GM06990 (cell line): ENCODE results near the gene PPM1J.

Source experiments
- DNase-seq: peaks from one replicate; pipeline ENCODE4 v3.0.0-alpha.2; 2011; ENCODE audit not compliant: insufficient read length; ENCODE audit errors: extremely low read depth
- H3K27me3 ChIP-seq: replicated peaks from 2 replicates; pipeline ENCODE4 v1.6.0; 2011; ENCODE audit warnings: low read length; ENCODE audit not compliant: control insufficient read depth, insufficient read depth
- H3K36me3 ChIP-seq: 2 replicates; pipeline ENCODE4 v1.5.1; 2011; ENCODE audit warnings: low read length; ENCODE audit not compliant: control insufficient read depth, insufficient read depth
- H3K4me3 ChIP-seq: replicated peaks from 2 replicates; pipeline ENCODE4 v1.5.1; 2011; ENCODE audit warnings: low read depth, mild to moderate bottlenecking, control low read depth, low read length
- TF ChIP-seq, protein P1 (sequence below): IDR thresholded peaks from 2 replicates; pipeline ENCODE4 v1.5.1; 2011; ENCODE audit warnings: low read length, control low read depth, mild to moderate bottlenecking, inconsistent platforms; ENCODE audit not compliant: insufficient read depth, poor library complexity, severe bottlenecking

The PPM1J gene

DNA sequence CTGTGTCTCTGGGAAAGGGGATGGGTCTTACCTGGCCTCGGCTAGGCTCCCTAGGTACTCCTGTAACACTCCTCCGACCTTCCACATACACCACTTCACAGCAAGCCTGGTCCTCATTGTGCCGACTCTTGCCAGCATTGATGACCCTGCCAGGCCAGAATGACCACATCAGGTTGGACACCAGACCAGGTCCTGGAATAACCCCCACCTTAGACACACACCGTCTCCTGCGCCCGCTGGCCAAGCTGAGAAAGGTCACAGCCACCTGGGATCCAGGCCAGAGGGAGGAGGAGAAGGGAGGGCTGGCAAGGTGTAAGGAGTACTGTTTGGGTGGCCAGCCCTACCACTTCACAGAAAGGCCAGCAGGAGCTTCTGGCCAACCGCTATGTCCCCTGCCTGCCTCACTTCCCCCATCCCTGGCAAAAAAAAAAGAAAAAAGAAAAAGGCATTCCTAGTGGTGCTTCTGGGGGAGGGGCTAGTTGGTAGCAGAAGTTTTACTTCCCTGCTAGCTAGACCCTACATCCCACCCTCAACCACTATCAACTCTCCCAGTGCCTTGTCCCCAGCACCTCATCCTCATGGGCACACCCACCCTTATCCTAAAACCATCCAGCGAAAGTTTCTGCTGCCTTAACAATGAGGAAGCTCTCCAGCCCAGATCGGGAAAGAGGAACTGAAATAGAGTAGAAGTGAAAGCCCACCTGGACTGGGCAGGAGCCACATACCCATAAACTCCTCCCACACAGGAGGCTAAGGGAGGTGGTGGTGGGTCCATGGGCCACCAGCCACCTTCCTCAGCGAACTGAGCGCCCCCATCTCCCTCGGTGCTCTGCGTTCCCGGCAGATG is 1.4 kb downstream of the PPM1J start:
- TF ChIP-seq, protein P1, sequence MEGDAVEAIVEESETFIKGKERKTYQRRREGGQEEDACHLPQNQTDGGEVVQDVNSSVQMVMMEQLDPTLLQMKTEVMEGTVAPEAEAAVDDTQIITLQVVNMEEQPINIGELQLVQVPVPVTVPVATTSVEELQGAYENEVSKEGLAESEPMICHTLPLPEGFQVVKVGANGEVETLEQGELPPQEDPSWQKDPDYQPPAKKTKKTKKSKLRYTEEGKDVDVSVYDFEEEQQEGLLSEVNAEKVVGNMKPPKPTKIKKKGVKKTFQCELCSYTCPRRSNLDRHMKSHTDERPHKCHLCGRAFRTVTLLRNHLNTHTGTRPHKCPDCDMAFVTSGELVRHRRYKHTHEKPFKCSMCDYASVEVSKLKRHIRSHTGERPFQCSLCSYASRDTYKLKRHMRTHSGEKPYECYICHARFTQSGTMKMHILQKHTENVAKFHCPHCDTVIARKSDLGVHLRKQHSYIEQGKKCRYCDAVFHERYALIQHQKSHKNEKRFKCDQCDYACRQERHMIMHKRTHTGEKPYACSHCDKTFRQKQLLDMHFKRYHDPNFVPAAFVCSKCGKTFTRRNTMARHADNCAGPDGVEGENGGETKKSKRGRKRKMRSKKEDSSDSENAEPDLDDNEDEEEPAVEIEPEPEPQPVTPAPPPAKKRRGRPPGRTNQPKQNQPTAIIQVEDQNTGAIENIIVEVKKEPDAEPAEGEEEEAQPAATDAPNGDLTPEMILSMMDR, result no peak
- DNase-seq, result peak; percentile 47
- Histone ChIP-seq H3K36me3 (no peaks in the 10 kb centered on the region), H3K27me3 (no peaks in the 10 kb centered on the region), H3K4me3 (peak overlapping the region; percentile 60)

DNA sequence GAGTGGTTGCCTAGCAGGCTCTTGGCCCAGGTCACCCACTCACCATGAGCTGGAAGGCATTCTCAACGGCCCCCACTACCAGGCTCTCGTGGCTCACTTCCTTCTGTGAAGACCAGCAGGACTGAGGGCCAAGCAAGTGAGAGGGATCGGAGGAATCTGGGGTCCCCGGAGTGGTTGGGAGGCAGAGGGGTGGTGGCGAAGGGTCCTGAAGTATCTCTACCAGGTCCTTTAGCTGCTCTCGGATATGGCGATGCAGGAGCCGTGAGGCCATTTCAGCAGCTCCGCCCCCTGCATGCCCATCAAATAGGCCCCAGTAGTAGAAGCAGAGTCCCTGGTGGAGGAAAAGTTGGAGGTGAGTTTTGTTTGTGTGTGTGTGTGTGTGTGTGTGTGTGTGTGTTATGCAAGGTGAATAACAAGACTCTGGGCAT is 2.4 kb downstream of the PPM1J start:
- Histone ChIP-seq H3K36me3 (no peaks in the 10 kb centered on the region), H3K4me3 (no peak overlapping the region), H3K27me3 (no peaks in the 10 kb centered on the region)
- TF ChIP-seq, protein P1, result no peak
- no peak for DNase-seq

DNA sequence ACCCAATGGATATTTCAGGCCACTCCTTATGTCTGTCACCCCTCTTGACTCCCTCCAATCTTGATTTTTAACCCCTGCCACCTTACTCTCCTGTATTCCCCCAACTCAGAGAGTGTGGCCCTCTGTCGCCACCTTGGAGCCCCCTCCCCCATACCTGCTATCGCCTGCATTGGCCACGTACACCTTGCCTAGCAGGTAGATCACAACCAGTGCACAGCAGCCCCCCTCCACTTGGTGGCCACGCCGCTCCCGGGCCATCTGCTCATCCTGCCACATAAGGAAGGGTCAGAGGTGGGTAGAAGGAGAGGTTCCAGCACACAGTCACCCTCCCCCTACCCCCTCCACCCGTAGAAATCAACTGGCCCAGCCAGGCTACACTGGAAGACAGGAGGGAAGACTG is 2.9 kb downstream of the PPM1J start:
- TF ChIP-seq, protein P1, result no peak
- Histone ChIP-seq H3K4me3 (no peak overlapping the region), H3K27me3 (no peaks in the 10 kb centered on the region), H3K36me3 (no peaks in the 10 kb centered on the region)
- DNase-seq, result no peak

DNA sequence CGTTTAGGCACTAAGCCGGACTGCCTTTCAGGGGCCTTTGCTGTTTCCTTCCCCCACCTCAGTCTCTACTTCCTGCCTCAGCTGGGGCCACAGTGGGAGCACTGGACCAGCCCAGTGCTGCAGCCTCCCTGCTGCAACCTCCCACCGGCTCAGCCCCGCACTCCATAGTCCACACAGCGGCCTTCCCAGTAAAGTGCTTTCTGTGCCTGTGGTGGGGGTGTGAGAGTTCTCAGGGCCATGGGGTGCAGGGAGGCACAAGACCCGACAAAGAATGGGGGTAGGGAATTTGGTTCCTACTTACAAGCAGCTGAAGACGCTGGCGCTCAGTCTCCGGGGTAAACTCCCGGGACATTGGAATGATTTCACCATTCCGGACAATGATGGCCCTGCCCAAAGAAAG is 3.5 kb downstream of the PPM1J start:
- H3K27me3 ChIP-seq, result no peaks in the 10 kb centered on the region
- H3K4me3 ChIP-seq, result no peak overlapping the region
- no peaks in the 10 kb centered on the region for H3K36me3 ChIP-seq
- DNase-seq, result no peak
- TF ChIP-seq, protein P1, result no peak

DNA sequence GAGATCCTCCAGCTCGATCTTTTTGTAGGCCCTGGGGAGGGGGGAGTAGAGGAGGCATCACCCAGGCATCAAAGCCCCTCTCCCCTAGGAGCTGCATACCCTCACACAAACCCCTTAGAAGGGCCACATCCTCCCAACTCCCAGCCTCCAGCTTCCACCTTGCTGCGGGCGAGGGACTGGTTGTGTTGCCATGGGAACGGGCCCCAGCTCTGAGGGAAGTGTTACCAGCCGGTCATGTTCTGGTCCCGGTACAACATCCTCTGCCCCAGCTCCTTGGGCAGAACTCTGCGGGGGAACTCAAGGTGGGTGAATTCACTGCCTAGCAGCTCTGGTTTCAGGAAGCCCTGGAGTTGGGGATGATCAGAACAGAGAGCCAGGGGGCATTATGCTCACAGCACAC is 4.1 kb downstream of the PPM1J start:
- H3K4me3 ChIP-seq, result no peak overlapping the region
- TF ChIP-seq, protein P1, result no peak
- H3K36me3 ChIP-seq, result no peaks in the 10 kb centered on the region
- H3K27me3 ChIP-seq, result no peaks in the 10 kb centered on the region
- no peak for DNase-seq
